ENCODE measurements around the gene THAP4.
A peak's percentile ranks its signal among the peaks of the same experiment; 100 is the strongest.

Gene THAP4

DNA sequence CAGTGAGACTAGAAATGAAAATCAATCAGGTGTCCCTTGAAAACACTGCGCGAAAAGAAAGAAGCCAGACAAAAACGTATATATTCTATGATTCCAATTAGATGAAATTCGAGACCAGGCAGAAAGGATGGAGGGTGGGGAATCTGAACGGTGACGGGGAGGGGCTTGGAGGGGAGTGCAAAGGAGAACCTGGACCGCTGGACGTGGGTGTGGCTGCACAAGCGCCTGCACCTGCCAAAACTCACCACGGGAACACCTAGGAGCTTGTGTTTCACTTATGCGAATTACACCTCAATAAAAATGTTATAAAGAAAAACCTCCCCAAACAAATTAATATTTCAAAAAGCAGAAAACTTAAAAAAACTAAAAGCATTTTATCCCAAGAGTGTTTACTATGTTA lies 21.9 kb downstream of the THAP4 start:
- no peak for TF ChIP-seq POLR2AphosphoS5 (IDR thresholded peaks at IDR 0.05; ENCODE audit: low read depth, low read length)
- no peak for TF ChIP-seq FOXP2 (optimal IDR thresholded peaks at IDR 0.05; ENCODE audit: borderline replicate concordance, extremely low read depth, extremely low read length, insufficient read depth)
- no peak for TF ChIP-seq TAF1 (IDR thresholded peaks at IDR 0.05; ENCODE audit: borderline replicate concordance, insufficient read depth, low read length)
- TF ChIP-seq SIN3A (IDR thresholded peaks at IDR 0.05; ENCODE audit: borderline replicate concordance, insufficient read depth, low read length), result no peak
- no peak for TF ChIP-seq REST (IDR thresholded peaks at IDR 0.05; ENCODE audit: insufficient read depth in 1 of 2, low read depth in 2 of 2, low read length in 2 of 2)

- no peak for TF ChIP-seq SIN3A (IDR thresholded peaks at IDR 0.05; ENCODE audit: borderline replicate concordance, insufficient read depth, low read length)
- TF ChIP-seq REST (IDR thresholded peaks at IDR 0.05; ENCODE audit: insufficient read depth in 1 of 2, low read depth in 2 of 2, low read length in 2 of 2), result no peak
- TF ChIP-seq TAF1 (IDR thresholded peaks at IDR 0.05; ENCODE audit: borderline replicate concordance, insufficient read depth, low read length), result no peak
- TF ChIP-seq POLR2AphosphoS5 (IDR thresholded peaks at IDR 0.05; ENCODE audit: low read depth, low read length), result no peak
- TF ChIP-seq FOXP2 (optimal IDR thresholded peaks at IDR 0.05; ENCODE audit: borderline replicate concordance, extremely low read depth, extremely low read length, insufficient read depth), result no peak
These were observed 23.8 kb downstream of the THAP4 start for GRCh38 chr2:241613017-241613780.

GRCh38 chr2:241612156-241613016 lies 24.6 kb downstream of the THAP4 start:
- TF ChIP-seq SIN3A (IDR thresholded peaks at IDR 0.05; ENCODE audit: borderline replicate concordance, insufficient read depth, low read length), result no peak
- TF ChIP-seq FOXP2 (optimal IDR thresholded peaks at IDR 0.05; ENCODE audit: borderline replicate concordance, extremely low read depth, extremely low read length, insufficient read depth), result no peak
- TF ChIP-seq TAF1 (IDR thresholded peaks at IDR 0.05; ENCODE audit: borderline replicate concordance, insufficient read depth, low read length), result no peak

GRCh38 chr2:241611062-241611461 lies 25.9 kb downstream of the THAP4 start:
- TF ChIP-seq REST (IDR thresholded peaks at IDR 0.05; ENCODE audit: insufficient read depth in 1 of 2, low read depth in 2 of 2, low read length in 2 of 2) (no peak), POLR2AphosphoS5 (IDR thresholded peaks at IDR 0.05; ENCODE audit: low read depth, low read length) (no peak), TAF1 (IDR thresholded peaks at IDR 0.05; ENCODE audit: borderline replicate concordance, insufficient read depth, low read length) (no peak), SIN3A (IDR thresholded peaks at IDR 0.05; ENCODE audit: borderline replicate concordance, insufficient read depth, low read length) (no peak), FOXP2 (optimal IDR thresholded peaks at IDR 0.05; ENCODE audit: borderline replicate concordance, extremely low read depth, extremely low read length, insufficient read depth) (no peak)

- TF ChIP-seq POLR2AphosphoS5 (IDR thresholded peaks at IDR 0.05; ENCODE audit: low read depth, low read length) (no peak), SIN3A (IDR thresholded peaks at IDR 0.05; ENCODE audit: borderline replicate concordance, insufficient read depth, low read length) (no peak), FOXP2 (optimal IDR thresholded peaks at IDR 0.05; ENCODE audit: borderline replicate concordance, extremely low read depth, extremely low read length, insufficient read depth) (peak; percentile 73)
These were observed 26.8 kb downstream of the THAP4 start for GRCh38 chr2:241609859-241610793.
